K562 (cell line): Measurements from ENCODE around the gene FRAT2. TPM values are rescaled to one million over a fixed set of nuclear protein-coding genes. Genes with fewer than 3 reads are reported as not detected.

ENCODE experiments used
- ATAC-seq: fragments of 200-7000 bp; cut with Tn5 transposase; 3 replicates; pipeline ENCODE4 v1.9.1; 2020; ENCODE audit warnings: moderate library complexity
- BruUV-seq: library from RNA; stranded (reverse); fragments of 400-500 nt; replicated peaks from 2 replicates; lab custom pipeline; 2021; lab: Mats Ljungman, UMichigan
- CTCF ChIA-PET: fragments of 300-600 bp; formaldehyde crosslinking; extraction: SDS; loops from one replicate; lab custom pipeline; 2021; ENCODE audit warnings: low intra/inter-chr PET ratio; lab: Yijun Ruan, JAX
- POLR2A ChIA-PET: fragments of 300-600, 350-650 bp; sonication (Branson Sonifier 250); formaldehyde crosslinking; extraction: SDS; loops from one replicate; lab custom pipeline; 2021; ENCODE audit warnings: antibody characterized with exemption, inconsistent platforms; lab: Yijun Ruan, JAX
- DNase-seq, 4 experiments: peaks; one replicate each; pipeline versions ENCODE4 v3.0.0 to v3.0.0-alpha.2; 2011 to 2018; ENCODE audit warnings: low spot score in 3 of 4, mixed read lengths in 3 of 4; ENCODE audit errors: extremely low read depth in 1 of 4
- FAIRE-seq: peaks from 2 replicates; lab custom pipeline; 2011; peaks lifted over from hg19 to GRCh38; lab: Jason Lieb, UNC
- H2AFZ ChIP-seq: 2 replicates; pipeline ENCODE4 v1.6.0; 2011; ENCODE audit warnings: low read depth, low read length, control low read depth, inconsistent platforms
- H3K27ac ChIP-seq: fragments of 200-600 bp; 3 replicates; pipeline ENCODE4 v1.8.0; 2011; ENCODE audit warnings: low read depth, mild to moderate bottlenecking, control low read depth, inconsistent platforms, low read length, moderate library complexity, mixed read lengths; ENCODE audit errors: extremely low read depth
- H3K27me3 ChIP-seq, 2 experiments: fragments of 300-600 bp in 1 of 2; 2 replicates in 1 of 2; 3 replicates in 1 of 2; pipeline versions ENCODE4 v1.6.0 to v1.8.0; 2011; ENCODE audit warnings: inconsistent platforms in 2 of 2, low read length in 2 of 2, mild to moderate bottlenecking in 1 of 2, mixed read lengths in 1 of 2, moderate library complexity in 1 of 2; ENCODE audit not compliant: control insufficient read depth in 2 of 2, insufficient read depth in 2 of 2
- H3K36me3 ChIP-seq: fragments of 300-600 bp; 3 replicates; pipeline ENCODE4 v1.8.0; 2011; ENCODE audit warnings: mild to moderate bottlenecking, low read length, inconsistent platforms; ENCODE audit not compliant: control insufficient read depth, insufficient read depth
- H3K4me1 ChIP-seq, 2 experiments: fragments of 200-600 bp in 1 of 2; replicated peaks in 1 of 2; 2 replicates in 1 of 2; 3 replicates in 1 of 2; pipeline versions ENCODE4 v1.5.1 to v1.8.0; 2011; ENCODE audit warnings: inconsistent platforms in 2 of 2, low read length in 2 of 2, mild to moderate bottlenecking in 1 of 2, mixed read lengths in 1 of 2, moderate library complexity in 1 of 2; ENCODE audit not compliant: control insufficient read depth in 2 of 2, insufficient read depth in 2 of 2
- H3K4me2 ChIP-seq: 2 replicates; pipeline ENCODE4 v1.6.1; 2011; ENCODE audit warnings: low read length, control low read depth, inconsistent platforms, mixed read lengths; ENCODE audit not compliant: insufficient read depth
- H3K4me3 ChIP-seq: fragments of 200-600 bp; sonication (generic), shearing (Covaris generic); 2 replicates; pipeline ENCODE4 v1.5.1; 2016; ENCODE audit warnings: control low read depth, inconsistent platforms
- H3K79me2 ChIP-seq: fragments of 200-600 bp; 3 replicates; pipeline ENCODE4 v1.8.0; 2011; ENCODE audit warnings: low read length, inconsistent platforms; ENCODE audit not compliant: control insufficient read depth, insufficient read depth
- H3K9ac ChIP-seq, 2 experiments: 2 replicates each; pipeline versions ENCODE4 v1.6.0 to v1.6.1; 2011; ENCODE audit warnings: low read depth in 2 of 2, low read length in 2 of 2, control low read depth in 1 of 2, inconsistent platforms in 1 of 2, mild to moderate bottlenecking in 1 of 2, mixed read lengths in 1 of 2; ENCODE audit not compliant: insufficient read depth in 1 of 2
- H3K9me1 ChIP-seq: one replicate; pipeline ENCODE4 v1.6.0; 2011; ENCODE audit warnings: inconsistent platforms, mild to moderate bottlenecking, low read length, moderate library complexity; ENCODE audit not compliant: control insufficient read depth, insufficient read depth
- H3K9me3 ChIP-seq: replicated peaks from 2 replicates; pipeline ENCODE4 v1.5.1; 2011; ENCODE audit warnings: low read depth, low read length, inconsistent platforms; ENCODE audit not compliant: control insufficient read depth, insufficient read depth
- H4K20me1 ChIP-seq: replicated peaks from 2 replicates; pipeline ENCODE4 v1.6.1; 2011; ENCODE audit warnings: low read length, inconsistent platforms, mixed read lengths; ENCODE audit not compliant: control insufficient read depth, insufficient read depth
- BCLAF1 ChIP-seq, 2 experiments: fragments of 450-650 bp in 1 of 2; IDR thresholded peaks; 2 replicates each; pipeline ENCODE4 v1.6.1; 2011 to 2017; ENCODE audit warnings: low read depth in 2 of 2, antibody characterized with exemption in 1 of 2, borderline replicate concordance in 1 of 2, low read length in 1 of 2, mild to moderate bottlenecking in 1 of 2, mixed read lengths in 1 of 2; ENCODE audit not compliant: control insufficient read depth in 1 of 2
- CEBPZ ChIP-seq: fragments of 150-350 bp; IDR thresholded peaks from 2 replicates; pipeline ENCODE4 v1.6.1; 2014; ENCODE audit warnings: low read depth, mild to moderate bottlenecking, low read length, borderline replicate concordance
- HDAC2 ChIP-seq: fragments of 450-650 bp; IDR thresholded peaks from 2 replicates; pipeline ENCODE4 v1.6.1; 2016; ENCODE audit warnings: mild to moderate bottlenecking
- PML ChIP-seq: IDR thresholded peaks from 2 replicates; pipeline ENCODE4 v1.6.1; 2012; ENCODE audit warnings: low read length, inconsistent platforms
- TAL1 ChIP-seq: fragments of 450-650 bp; IDR thresholded peaks from 2 replicates; pipeline ENCODE4 v1.6.1; 2016; ENCODE audit warnings: mild to moderate bottlenecking
- THAP12 ChIP-seq: fragments of 250-450 bp; sonication (Bioruptor Pico); IDR thresholded peaks from 2 replicates; pipeline ENCODE4 v1.9.0; 2021; ENCODE audit warnings: mild to moderate bottlenecking, inconsistent platforms
- ZNF316 ChIP-seq: fragments of 450-650 bp; IDR thresholded peaks from 2 replicates; pipeline ENCODE4 v1.6.1; 2016
- WGBS: fragments of 100-300 bp; shearing (Covaris generic); methylation state at CpG from one replicate; pipeline ENCODE4 v1.1.6; 2016; ENCODE audit warnings: low coverage, mixed read lengths; ENCODE audit not compliant: insufficient coverage; ENCODE audit errors: missing lambda C conversion rate; 5-methylcytosine and 5-hydroxymethylcytosine counted together
- in situ Hi-C: fragments of 300-500 bp; cut with MboI; formaldehyde crosslinking; loops from 4 replicates; pipeline ENCODE4 v1.15.0; 2018; ENCODE audit warnings: inconsistent platforms, mixed read lengths
- intact Hi-C: fragments of 100-400 bp; cut with micrococcal nuclease; formaldehyde crosslinking; loops from 2 replicates; pipeline ENCODE4 v1.14.2; 2022
- polyA plus RNA-seq, 8 experiments: library from polyadenylated mRNA; depleted of rRNA in 4 of 8; stranded (reverse) in 5 of 8; unstranded in 3 of 8; fragments of >200 nt; fragmentation: Nextera tagmentation in 2 of 8; fragmentation: Illumina TruSeq in 1 of 8; extraction: Ambion mirVana in 2 of 8; extraction: Trizol in 1 of 8; gene quantifications; 2 replicates each; pipeline versions ENCODE4 v1.2.1 to v1.2.3, GENCODE V29; 2011 to 2014; ENCODE audit warnings: inconsistent platforms in 1 of 8, missing spikeins in 1 of 8
- total RNA-seq, 7 experiments: library from RNA; depleted of rRNA in 6 of 7; stranded (reverse); fragments of >200 nt in 6 of 7; fragmentation: Illumina TruSeq in 2 of 7; extraction: Trizol in 2 of 7; gene quantifications; 2 replicates each; pipeline versions ENCODE4 v1.2.1 to v1.2.3, GENCODE V29; 2011 to 2021; ENCODE audit warnings: low replicate concordance in 1 of 7

Gene FRAT2
- total and polyA plus RNA-seq, 9 of the 15 experiments (the other 6 are each of a cell fraction or from before 2014, with no cell fraction given), result 4.3 to 31.7 (median 19.5) TPM

DNA sequence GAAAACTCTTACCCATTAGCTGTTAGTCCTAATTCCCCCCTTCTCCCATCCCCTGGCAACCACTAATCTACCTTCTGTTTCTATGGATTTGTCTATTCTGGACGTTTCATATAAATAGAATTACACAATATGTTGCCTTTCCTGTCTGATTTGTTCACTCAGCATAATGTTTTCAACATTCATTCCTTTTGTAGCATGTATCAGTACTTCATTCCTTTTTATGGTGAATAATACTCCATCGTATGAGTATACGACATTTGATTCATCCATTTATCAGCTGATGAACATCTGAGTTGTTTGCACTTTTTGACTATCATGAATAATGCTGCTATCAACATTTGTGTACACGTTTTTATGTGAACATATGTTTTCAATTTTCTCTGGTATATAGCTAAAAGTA, 19.9 kb downstream of the FRAT2 start:
- Histone ChIP-seq H3K4me1 (peaks cover 12% of the 10 kb centered on the region in 2 experiments; a peak in 4 of 5 replicates), H3K36me3 (no peaks in the 10 kb centered on the region), H3K4me2 (no peak overlapping the region), H3K9me1 (no peaks in the 10 kb centered on the region), H2AFZ (no peak overlapping the region), H3K9ac (no peak overlapping the region), H3K4me3 (no peak overlapping the region), H3K27ac (no peak overlapping the region), H3K9me3 (no peaks in the 10 kb centered on the region), H3K27me3 (no peaks in the 10 kb centered on the region), H4K20me1 (no peaks in the 10 kb centered on the region), H3K79me2 (0 out of 3 replicates have a peak, but pooled peaks cover under 1% of the 10 kb centered on the region)
- in situ Hi-C loops, result no loop called here
- no peak for ATAC-seq
- intact Hi-C loops, result no loop called here
- 34% methylated on average over 4 of the region's 4 CpGs for WGBS
- ChIA-PET CTCF (no interaction called here), POLR2A (interaction anchor here (1.3 to 1.6 kb wide), 2 partner anchors 14 to 18 kb away, joined by 4 read pairs; no protein-coding TSS in a partner anchor)
- DNase-seq, result no peak
- TF ChIP-seq HDAC2 (no peak), ZNF316 (peak; percentile 70), PML (no peak), CEBPZ (no peak), THAP12 (no peak), BCLAF1 (IDR thresholded peaks at IDR 0.05; ENCODE audit: borderline replicate concordance in 1 of 2, control insufficient read depth in 1 of 2, low read depth in 2 of 2, low read length in 1 of 2) (no peak), TAL1 (no peak)
- no TSS peak for BruUV-seq
- no peak for FAIRE-seq
